H1 (cell line): ENCODE results near the gene FBXO46.
"Not testable (repeated sequence)": the region's sequence is repeated elsewhere in the genome, so short reads cannot be mapped to it uniquely, and the experiment has no call there.

Experiments used
- CTCF ChIP-seq, 3 experiments: IDR thresholded peaks; 1 replicate in 2 of 3; 2 replicates in 1 of 3; pipeline versions ENCODE4 v1.5.1 to v1.6.1; 2011; ENCODE audit warnings: low read length in 3 of 3, mild to moderate bottlenecking in 3 of 3, inconsistent platforms in 2 of 3, low read depth in 1 of 3, moderate library complexity in 1 of 3; ENCODE audit not compliant: insufficient read depth in 1 of 3; ENCODE audit errors: control extremely low read depth in 1 of 3
- E2F6 ChIP-seq: IDR thresholded peaks from 2 replicates; pipeline ENCODE4 v1.6.1; 2012; ENCODE audit warnings: inconsistent platforms
- EGR1 ChIP-seq: IDR thresholded peaks from 2 replicates; pipeline ENCODE4 v1.6.1; 2011; ENCODE audit warnings: low read depth, low read length, borderline replicate concordance
- EZH2 ChIP-seq: fragments of 200-600 bp; sonication (generic); IDR thresholded peaks from 2 replicates; pipeline ENCODE4 v1.7.1; 2012; ENCODE audit warnings: low read depth, mild to moderate bottlenecking, moderate library complexity, low read length, inconsistent platforms; ENCODE audit not compliant: severe bottlenecking
- FOSL1 ChIP-seq: IDR thresholded peaks from 2 replicates; pipeline ENCODE4 v1.6.1; 2011; ENCODE audit warnings: mild to moderate bottlenecking, low read depth, low read length, moderate library complexity; ENCODE audit not compliant: insufficient read depth
- POLR2AphosphoS5 ChIP-seq: IDR thresholded peaks from 2 replicates; pipeline ENCODE4 v1.6.1; 2011; ENCODE audit warnings: low read depth, low read length
- RXRA ChIP-seq: IDR thresholded peaks from 2 replicates; pipeline ENCODE4 v1.6.1; 2011; ENCODE audit warnings: low read depth, mild to moderate bottlenecking, low read length, moderate library complexity; ENCODE audit not compliant: insufficient read depth

- TF ChIP-seq E2F6; FOSL1; EGR1; RXRA; CTCF (IDR thresholded peaks at IDR 0.05; ENCODE audit: control extremely low read depth in 1 of 3, insufficient read depth in 1 of 3, low read depth in 1 of 3, low read length in 3 of 3); POLR2AphosphoS5; EZH2: not testable (repeated sequence)
Measured at GRCh38 chr19:45728683-45729082, 2.0 kb downstream of the FBXO46 start.
